OCI-LY7 (cell line): ENCODE measurements around the gene EXOC6B.

ENCODE experiments used
- EZH2phosphoT487 ChIP-seq: fragments of 200-600 bp; sonication (generic); IDR thresholded peaks from 2 replicates; pipeline ENCODE4 v1.6.1; 2018; ENCODE audit warnings: low read depth, borderline replicate concordance, mild to moderate bottlenecking, mixed run types, antibody characterized with exemption, low read length, moderate library complexity, mixed read lengths
- TF ChIP-seq, protein P1 (sequence below): fragments of 200-600 bp; sonication (generic); conservative IDR thresholded peaks from 2 replicates; pipeline ENCODE4 v1.5.1; 2014; ENCODE audit warnings: mild to moderate bottlenecking, antibody characterized with exemption, low read length, moderate library complexity, mixed read lengths

DNA sequence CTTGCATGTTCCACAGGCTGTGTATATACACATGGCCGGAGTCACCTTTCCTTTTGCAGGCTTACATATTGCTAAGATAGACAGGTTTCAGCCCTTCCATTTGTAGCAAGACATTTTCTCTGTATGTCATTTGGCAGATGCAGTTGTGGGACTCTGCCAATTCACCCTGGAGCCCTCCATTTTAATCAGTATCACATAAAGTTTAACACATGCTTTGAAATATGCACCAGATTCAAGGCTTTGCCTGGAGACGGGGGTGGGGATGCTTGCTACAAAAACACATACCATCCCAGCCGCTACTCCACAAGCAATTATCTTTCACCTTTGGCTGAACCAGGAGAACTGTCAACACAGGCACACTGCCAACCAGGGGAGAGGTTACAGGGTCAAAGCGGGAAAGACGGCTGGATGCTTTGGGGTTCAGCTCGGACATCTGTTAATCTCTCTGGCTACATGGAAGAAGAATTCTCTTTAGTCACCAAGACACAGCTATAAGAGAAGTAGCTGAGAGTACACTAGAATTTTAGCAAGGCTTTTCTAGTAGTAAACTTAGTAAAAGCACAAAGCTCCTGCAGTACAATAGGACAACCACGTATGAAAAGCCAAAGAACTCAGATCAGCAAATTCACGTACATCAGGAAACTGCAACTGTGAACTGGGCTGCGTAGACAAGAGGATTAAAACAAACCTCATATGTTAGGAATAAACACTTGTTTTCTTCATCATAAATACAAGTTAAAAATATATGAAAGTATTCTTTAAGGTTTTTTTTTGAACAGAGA, 130.9 kb downstream of the EXOC6B start:
- no peak for TF ChIP-seq EZH2phosphoT487
- TF ChIP-seq, protein P1, sequence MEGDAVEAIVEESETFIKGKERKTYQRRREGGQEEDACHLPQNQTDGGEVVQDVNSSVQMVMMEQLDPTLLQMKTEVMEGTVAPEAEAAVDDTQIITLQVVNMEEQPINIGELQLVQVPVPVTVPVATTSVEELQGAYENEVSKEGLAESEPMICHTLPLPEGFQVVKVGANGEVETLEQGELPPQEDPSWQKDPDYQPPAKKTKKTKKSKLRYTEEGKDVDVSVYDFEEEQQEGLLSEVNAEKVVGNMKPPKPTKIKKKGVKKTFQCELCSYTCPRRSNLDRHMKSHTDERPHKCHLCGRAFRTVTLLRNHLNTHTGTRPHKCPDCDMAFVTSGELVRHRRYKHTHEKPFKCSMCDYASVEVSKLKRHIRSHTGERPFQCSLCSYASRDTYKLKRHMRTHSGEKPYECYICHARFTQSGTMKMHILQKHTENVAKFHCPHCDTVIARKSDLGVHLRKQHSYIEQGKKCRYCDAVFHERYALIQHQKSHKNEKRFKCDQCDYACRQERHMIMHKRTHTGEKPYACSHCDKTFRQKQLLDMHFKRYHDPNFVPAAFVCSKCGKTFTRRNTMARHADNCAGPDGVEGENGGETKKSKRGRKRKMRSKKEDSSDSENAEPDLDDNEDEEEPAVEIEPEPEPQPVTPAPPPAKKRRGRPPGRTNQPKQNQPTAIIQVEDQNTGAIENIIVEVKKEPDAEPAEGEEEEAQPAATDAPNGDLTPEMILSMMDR = no peak
